C4-2B (cell line): ENCODE data around the gene PKN3.

ENCODE experiments used
- ZFX ChIP-seq: fragments of 450-650 bp; IDR thresholded peaks from 2 replicates; pipeline ENCODE4 v1.6.1; 2017
- TF ChIP-seq, protein P1 (sequence below): fragments of 450-650 bp; conservative IDR thresholded peaks from 2 replicates; pipeline ENCODE4 v1.5.1; 2017; ENCODE audit warnings: mild to moderate bottlenecking

DNA sequence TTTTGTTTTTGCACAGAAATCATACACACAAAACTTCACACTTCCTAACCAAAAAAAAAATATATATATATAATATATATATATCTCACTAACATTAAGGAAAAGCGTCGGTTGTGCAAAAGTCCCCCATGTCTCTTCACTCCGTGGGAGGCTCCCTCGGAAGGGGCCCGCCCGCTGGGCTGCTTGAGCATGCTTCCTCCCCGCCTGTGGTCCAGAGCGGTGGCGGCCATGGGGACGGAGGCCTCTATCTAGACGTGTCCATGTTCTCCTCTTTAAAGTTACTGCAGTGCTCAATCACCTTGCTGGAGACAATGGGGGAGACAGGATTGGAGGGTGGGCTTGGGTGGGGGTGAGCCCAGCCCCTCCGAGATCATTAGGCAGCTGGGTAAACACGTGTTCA lies 28.8 kb downstream of the PKN3 start:
- TF ChIP-seq, protein P1, sequence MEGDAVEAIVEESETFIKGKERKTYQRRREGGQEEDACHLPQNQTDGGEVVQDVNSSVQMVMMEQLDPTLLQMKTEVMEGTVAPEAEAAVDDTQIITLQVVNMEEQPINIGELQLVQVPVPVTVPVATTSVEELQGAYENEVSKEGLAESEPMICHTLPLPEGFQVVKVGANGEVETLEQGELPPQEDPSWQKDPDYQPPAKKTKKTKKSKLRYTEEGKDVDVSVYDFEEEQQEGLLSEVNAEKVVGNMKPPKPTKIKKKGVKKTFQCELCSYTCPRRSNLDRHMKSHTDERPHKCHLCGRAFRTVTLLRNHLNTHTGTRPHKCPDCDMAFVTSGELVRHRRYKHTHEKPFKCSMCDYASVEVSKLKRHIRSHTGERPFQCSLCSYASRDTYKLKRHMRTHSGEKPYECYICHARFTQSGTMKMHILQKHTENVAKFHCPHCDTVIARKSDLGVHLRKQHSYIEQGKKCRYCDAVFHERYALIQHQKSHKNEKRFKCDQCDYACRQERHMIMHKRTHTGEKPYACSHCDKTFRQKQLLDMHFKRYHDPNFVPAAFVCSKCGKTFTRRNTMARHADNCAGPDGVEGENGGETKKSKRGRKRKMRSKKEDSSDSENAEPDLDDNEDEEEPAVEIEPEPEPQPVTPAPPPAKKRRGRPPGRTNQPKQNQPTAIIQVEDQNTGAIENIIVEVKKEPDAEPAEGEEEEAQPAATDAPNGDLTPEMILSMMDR: no peak
- TF ChIP-seq ZFX: no peak
